Calu3 (cell line): ENCODE measurements around the gene SRM. TPM values are rescaled to one million over a fixed set of nuclear protein-coding genes. Genes with fewer than 3 reads are reported as not detected.

Experiments used
- BruUV-seq: library from RNA; stranded (reverse); fragments of 400-500 nt; replicated peaks from 2 replicates; lab custom pipeline; 2021; lab: Mats Ljungman, UMichigan
- CTCF ChIA-PET: fragments of 300-600 bp; sonication (Branson Sonifier 250); formaldehyde crosslinking; loops from one replicate; lab custom pipeline; 2022; ENCODE audit warnings: antibody characterized with exemption; lab: Charles Lee
- DNase-seq: peaks from one replicate; pipeline ENCODE4 v3.0.0; 2022
- H3K27ac Mint-ChIP-seq: one replicate; pipeline ENCODE4 v1.8.0; 2022; ENCODE audit warnings: mixed read lengths; ENCODE audit not compliant: unreplicated experiment
- H3K27me3 Mint-ChIP-seq: one replicate; pipeline ENCODE4 v1.8.0; 2022; ENCODE audit warnings: mixed read lengths; ENCODE audit not compliant: unreplicated experiment
- H3K36me3 Mint-ChIP-seq: one replicate; pipeline ENCODE4 v1.8.0; 2022; ENCODE audit warnings: mild to moderate bottlenecking, moderate library complexity, mixed read lengths; ENCODE audit not compliant: insufficient read depth, unreplicated experiment
- H3K4me1 Mint-ChIP-seq: one replicate; pipeline ENCODE4 v1.8.0; 2022; ENCODE audit warnings: mild to moderate bottlenecking, low read depth, mixed read lengths; ENCODE audit not compliant: unreplicated experiment
- H3K4me3 Mint-ChIP-seq: one replicate; pipeline ENCODE4 v1.8.0; 2022; ENCODE audit warnings: mild to moderate bottlenecking, low read depth, moderate library complexity, mixed read lengths; ENCODE audit not compliant: unreplicated experiment
- H3K9me3 Mint-ChIP-seq: one replicate; pipeline ENCODE4 v1.8.0; 2022; ENCODE audit warnings: low read depth, mixed read lengths; ENCODE audit not compliant: unreplicated experiment
- intact Hi-C: fragments of 100-400 bp; cut with micrococcal nuclease; formaldehyde crosslinking; loops from one replicate; pipeline ENCODE4 v1.10.0; 2022; ENCODE audit not compliant: unreplicated experiment
- total RNA-seq: library from RNA; stranded (reverse); gene quantifications from 2 replicates; pipeline ENCODE4 v1.2.3, GENCODE V29; 2022
- TF ChIP-seq, protein P1 (sequence below): fragments of 200-600 bp; IDR thresholded peaks from one replicate; pipeline ENCODE4 v1.8.0; 2022; ENCODE audit warnings: antibody characterized with exemption; ENCODE audit not compliant: unreplicated experiment

Gene SRM
- total RNA-seq, 1 experiment from 2014 or later, result 70.5 TPM

DNA sequence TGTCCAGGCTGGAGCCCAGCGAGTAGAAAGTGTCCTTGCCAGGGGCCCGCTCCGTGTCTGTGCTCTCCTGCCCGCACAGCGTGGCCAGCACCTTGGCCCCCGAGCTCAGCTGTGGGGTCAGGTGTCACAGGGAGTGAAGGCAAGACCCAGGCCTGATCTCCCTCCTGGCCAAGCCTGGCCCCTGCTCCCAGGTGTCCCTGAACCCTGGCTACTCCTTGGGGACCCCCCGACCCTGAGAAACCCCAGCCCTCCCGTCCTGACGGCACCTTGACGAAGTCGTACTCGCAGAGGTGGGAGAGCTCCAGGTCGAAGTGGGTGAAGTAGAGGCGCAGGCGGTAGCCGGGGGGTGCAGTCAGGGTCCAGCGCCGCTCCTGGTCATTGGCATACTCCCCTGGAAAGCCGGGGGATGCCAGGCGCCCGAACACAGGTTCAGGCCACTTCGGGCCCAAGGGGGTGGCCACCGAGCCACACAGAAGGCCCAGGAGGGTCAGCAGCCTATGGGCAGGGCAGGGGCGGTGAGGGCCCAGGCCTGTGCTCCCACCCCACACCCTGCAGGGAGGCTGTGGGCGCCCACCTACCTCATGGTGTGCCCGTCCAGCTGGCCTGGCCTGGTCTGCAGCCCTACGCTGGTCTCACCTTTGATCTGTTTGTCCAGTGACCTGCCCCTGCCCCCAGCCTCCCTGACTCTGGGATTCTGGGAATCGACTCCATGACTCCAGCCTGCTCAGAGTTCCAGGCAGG is 13.0 kb downstream of the SRM start, which contains the start of gene MASP2:
MASP2 (minus strand) TSS at position 615 of the 741 bp plus-strand sequence; CDS start at position 583, 32 bp downstream.
- intact Hi-C loops, result no loop called here
- DNase-seq, result no peak
- Mint-ChIP-seq H3K27ac (no peak within 1 kb of the TSS), H3K4me3 (no peak within 1 kb of the TSS), H3K36me3 (no peaks in the 10 kb centered on the region), H3K9me3 (no peaks in the 10 kb centered on the region), H3K27me3 (no peaks in the 10 kb centered on the region), H3K4me1 (no peaks in the 10 kb centered on the region)
- no TSS peak for BruUV-seq
- CTCF ChIA-PET, result no interaction called here
- TF ChIP-seq, protein P1, sequence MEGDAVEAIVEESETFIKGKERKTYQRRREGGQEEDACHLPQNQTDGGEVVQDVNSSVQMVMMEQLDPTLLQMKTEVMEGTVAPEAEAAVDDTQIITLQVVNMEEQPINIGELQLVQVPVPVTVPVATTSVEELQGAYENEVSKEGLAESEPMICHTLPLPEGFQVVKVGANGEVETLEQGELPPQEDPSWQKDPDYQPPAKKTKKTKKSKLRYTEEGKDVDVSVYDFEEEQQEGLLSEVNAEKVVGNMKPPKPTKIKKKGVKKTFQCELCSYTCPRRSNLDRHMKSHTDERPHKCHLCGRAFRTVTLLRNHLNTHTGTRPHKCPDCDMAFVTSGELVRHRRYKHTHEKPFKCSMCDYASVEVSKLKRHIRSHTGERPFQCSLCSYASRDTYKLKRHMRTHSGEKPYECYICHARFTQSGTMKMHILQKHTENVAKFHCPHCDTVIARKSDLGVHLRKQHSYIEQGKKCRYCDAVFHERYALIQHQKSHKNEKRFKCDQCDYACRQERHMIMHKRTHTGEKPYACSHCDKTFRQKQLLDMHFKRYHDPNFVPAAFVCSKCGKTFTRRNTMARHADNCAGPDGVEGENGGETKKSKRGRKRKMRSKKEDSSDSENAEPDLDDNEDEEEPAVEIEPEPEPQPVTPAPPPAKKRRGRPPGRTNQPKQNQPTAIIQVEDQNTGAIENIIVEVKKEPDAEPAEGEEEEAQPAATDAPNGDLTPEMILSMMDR, result no peak

GRCh38 chr1:11046270-11046566 is 13.6 kb downstream of the SRM start:
- DNase-seq, result no peak
- no peaks in the 10 kb centered on the region for H3K4me1 Mint-ChIP-seq
- intact Hi-C loops, result no loop called here
- H3K9me3 Mint-ChIP-seq, result no peaks in the 10 kb centered on the region
- TF ChIP-seq, protein P1, result no peak
- H3K27ac Mint-ChIP-seq, result no peak overlapping the region
- H3K36me3 Mint-ChIP-seq, result no peaks in the 10 kb centered on the region
- no peaks in the 10 kb centered on the region for H3K27me3 Mint-ChIP-seq
- BruUV-seq, result no TSS peak
- no peak overlapping the region for H3K4me3 Mint-ChIP-seq
- CTCF ChIA-PET, result no interaction called here

- intact Hi-C loops, result no loop called here
- CTCF ChIA-PET, result no interaction called here
- TF ChIP-seq, protein P1, result no peak
- Mint-ChIP-seq H3K4me3 (no peak overlapping the region), H3K4me1 (no peaks in the 10 kb centered on the region), H3K27me3 (no peaks in the 10 kb centered on the region), H3K9me3 (no peaks in the 10 kb centered on the region), H3K36me3 (no peaks in the 10 kb centered on the region), H3K27ac (no peak overlapping the region)
- DNase-seq, result no peak
- BruUV-seq, result no TSS peak
Observed at GRCh38 chr1:11045428-11046269, 14.2 kb downstream of the SRM start.

GRCh38 chr1:11044849-11045427 is 14.9 kb downstream of the SRM start:
- Mint-ChIP-seq H3K36me3 (no peaks in the 10 kb centered on the region), H3K9me3 (no peaks in the 10 kb centered on the region)

More at GRCh38 chr1:11044849-11045427, 14.9 kb downstream of the SRM start:
- Mint-ChIP-seq H3K4me3 (no peak overlapping the region), H3K4me1 (no peaks in the 10 kb centered on the region), H3K27ac (no peak overlapping the region), H3K27me3 (no peaks in the 10 kb centered on the region)
- CTCF ChIA-PET, result no interaction called here
- no TSS peak for BruUV-seq
- no peak for DNase-seq
- TF ChIP-seq, protein P1, result no peak
- intact Hi-C loops, result no loop called here
